ENCODE results near the gene FAM72B. TPM values are rescaled to one million over a fixed set of nuclear protein-coding genes. Genes with fewer than 3 reads are reported as not detected.
"Not testable (repeated sequence)": the region's sequence is repeated elsewhere in the genome, so short reads cannot be mapped to it uniquely, and the experiment has no call there.

FAM72B gene
- total RNA-seq, 4 donors from 2014 or later: 0.19 to 0.63 TPM; not detected in 2

GRCh38 chr1:121118480-121118824, 65.7 kb downstream of the FAM72B start:
- H3K27me3 ChIP-seq; DNase-seq (ENCODE audit: extremely low spot score); H3K4me1 ChIP-seq; intact Hi-C loops (cut with DNase I); H3K36me3 ChIP-seq; H3K9me3 ChIP-seq: not testable (repeated sequence)
- WGBS: no CpG with 5 or more reads among the region's 20 CpGs
- TF ChIP-seq POLR2AphosphoS5 (IDR thresholded peaks at IDR 0.05): peak in 1 of 2 donors; percentile 25
- Histone ChIP-seq H3K27ac (replicated peaks in 1 of 4) (peak overlapping the region; percentile 71 to 85 (median 78)), H3K4me3 (peak overlapping the region; percentile 45 to 55 (median 51))

Other genes starting within 250 kb of the FAM72B start
- 10 to 100 TPM; 32.6 to 41.5 (median 36.1) TPM for gene SRGAP2C, start 635 bp upstream of the FAM72B start, total RNA-seq

Measured in esophagus muscularis mucosa (tissue), 4 donors.